A673 (cell line): Measurements from ENCODE around the gene THOC2. TPM values are rescaled to one million over a fixed set of nuclear protein-coding genes. Genes with fewer than 3 reads are reported as not detected.

Source experiments
- BruUV-seq: library from RNA; stranded (reverse); fragments of 400-500 nt; replicated peaks from 2 replicates; lab custom pipeline; 2021; lab: Mats Ljungman, UMichigan
- CTCF ChIA-PET: fragments of 300-600 bp; sonication (Branson Sonifier 250); formaldehyde crosslinking; loops from one replicate; lab custom pipeline; 2022; ENCODE audit warnings: antibody characterized with exemption; lab: Charles Lee
- POLR2A ChIA-PET: fragments of 300-600 bp; sonication (Branson Sonifier 250); formaldehyde crosslinking; loops from one replicate; lab custom pipeline; 2022; ENCODE audit warnings: antibody characterized with exemption; ENCODE audit not compliant: low non-redundant PET; lab: Charles Lee
- DNase-seq: peaks from one replicate; pipeline ENCODE4 v3.0.0-alpha.2; 2015; ENCODE audit warnings: low spot score
- H3K27ac ChIP-seq: fragments of 200-600 bp; sonication (generic); 2 replicates; pipeline ENCODE4 v1.5.1; 2016; ENCODE audit warnings: mixed run types, low read depth, mild to moderate bottlenecking, mixed read lengths, antibody characterized with exemption, low read length; ENCODE audit not compliant: poor library complexity, severe bottlenecking
- H3K27me3 ChIP-seq: fragments of 200-600 bp; sonication (generic); replicated peaks from 2 replicates; pipeline ENCODE4 v1.6.1; 2017; ENCODE audit warnings: mixed run types, low read depth, mild to moderate bottlenecking, mixed read lengths, antibody characterized with exemption, low read length; ENCODE audit not compliant: insufficient read depth, poor library complexity
- H3K36me3 ChIP-seq: fragments of 200-600 bp; sonication (generic); 2 replicates; pipeline ENCODE4 v1.6.1; 2016; ENCODE audit warnings: mixed run types, mild to moderate bottlenecking, mixed read lengths, antibody characterized with exemption, low read length; ENCODE audit not compliant: insufficient read depth, poor library complexity, severe bottlenecking
- H3K4me1 ChIP-seq: fragments of 200-600 bp; sonication (generic); 2 replicates; pipeline ENCODE4 v1.6.1; 2017; ENCODE audit warnings: mixed run types, mild to moderate bottlenecking, mixed read lengths, antibody characterized with exemption, low read length; ENCODE audit not compliant: insufficient read depth, poor library complexity, severe bottlenecking
- H3K4me3 ChIP-seq: fragments of 200-600 bp; sonication (generic); 2 replicates; pipeline ENCODE4 v1.5.1; 2016; ENCODE audit warnings: low read depth, mixed run types, mild to moderate bottlenecking, mixed read lengths, low read length; ENCODE audit not compliant: poor library complexity, severe bottlenecking
- H3K9me3 ChIP-seq: fragments of 200-600 bp; sonication (generic); 2 replicates; pipeline ENCODE4 v1.6.1; 2016; ENCODE audit warnings: mixed run types, low read depth, mild to moderate bottlenecking, mixed read lengths, antibody characterized with exemption, low read length; ENCODE audit not compliant: poor library complexity, severe bottlenecking
- CTCF ChIP-seq: fragments of 300-800, 200-600 bp; sonication (generic); conservative IDR thresholded peaks from 2 replicates; pipeline ENCODE4 v1.5.1; 2017; ENCODE audit warnings: low read depth, mild to moderate bottlenecking, antibody characterized with exemption, low read length, moderate library complexity, mixed read lengths
- EZH2 ChIP-seq: fragments of 200-600 bp; sonication (generic); IDR thresholded peaks from 2 replicates; pipeline ENCODE4 v1.6.1; 2017; ENCODE audit warnings: borderline replicate concordance, low read depth, mild to moderate bottlenecking, mixed read lengths, antibody characterized with exemption, low read length; ENCODE audit not compliant: poor library complexity, severe bottlenecking
- intact Hi-C: fragments of 100-400 bp; cut with micrococcal nuclease; formaldehyde crosslinking; loops from one replicate; pipeline ENCODE4 v1.10.0; 2022; ENCODE audit not compliant: unreplicated experiment
- total RNA-seq: library from RNA; stranded (reverse); gene quantifications from 2 replicates; pipeline ENCODE4 v1.2.3, GENCODE V29; 2021

The THOC2 gene
- total RNA-seq, 1 experiment from 2014 or later, result 103 TPM

- CTCF ChIA-PET, result no interaction called here
- no peak for DNase-seq
- Histone ChIP-seq H3K4me1 (no peaks in the 10 kb centered on the region), H3K4me3 (no peak overlapping the region), H3K27me3 (no peaks in the 10 kb centered on the region), H3K36me3 (no peaks in the 10 kb centered on the region), H3K27ac (no peak overlapping the region), H3K9me3 (no peaks in the 10 kb centered on the region)
- intact Hi-C loops, result no loop called here
- no TSS peak for BruUV-seq
- no peak for TF ChIP-seq EZH2
- TF ChIP-seq CTCF, result no peak
- POLR2A ChIA-PET, result no interaction called here
Observed at GRCh38 chrX:123773258-123773988, 40.6 kb upstream of the THOC2 start.

- ChIA-PET CTCF (interaction anchor here (0.7 kb wide), 1 partner anchor 513 kb away, joined by 6 read pairs; no protein-coding TSS in a partner anchor), POLR2A (no interaction called here)
- no peak for DNase-seq
Observed at GRCh38 chrX:123771449-123772064, 38.7 kb upstream of the THOC2 start.

More at GRCh38 chrX:123771449-123772064, 38.7 kb upstream of the THOC2 start:
- no peak overlapping the region for H3K4me3 ChIP-seq
- no peaks in the 10 kb centered on the region for H3K9me3 ChIP-seq
- H3K4me1 ChIP-seq, result no peaks in the 10 kb centered on the region
- TF ChIP-seq CTCF (no peak), EZH2 (no peak)
- no peak overlapping the region for H3K27ac ChIP-seq
- intact Hi-C loops, result no loop called here
- BruUV-seq, result no TSS peak
- H3K36me3 ChIP-seq, result no peaks in the 10 kb centered on the region
- no peaks in the 10 kb centered on the region for H3K27me3 ChIP-seq
